Effector memory CD8-positive, alpha-beta T cell (primary cell): ENCODE data around the gene UBXN11.
"Not testable (repeated sequence)": the region's sequence is repeated elsewhere in the genome, so short reads cannot be mapped to it uniquely, and the experiment has no call there.

Experiments
- ATAC-seq: fragments of 150-1000 bp; cut with Tn5 transposase; replicated peaks from 2 replicates; pipeline ENCODE4 v1.10.0; 2021; ENCODE audit warnings: mild to moderate bottlenecking, moderate library complexity
- DNase-seq, 3 experiments: peaks; one replicate each; pipeline ENCODE4 v3.0.0; 2021
- H3K27ac Mint-ChIP-seq, 2 donors: one replicate each; pipeline ENCODE4 v1.8.0; 2022; ENCODE audit warnings: mild to moderate bottlenecking in 2 of 2, mixed read lengths in 2 of 2, moderate library complexity in 2 of 2
- H3K27me3 Mint-ChIP-seq, 2 donors: one replicate each; pipeline ENCODE4 v1.8.0; 2022; ENCODE audit warnings: mixed read lengths in 2 of 2
- H3K36me3 Mint-ChIP-seq: one replicate; pipeline ENCODE4 v1.8.0; 2022; ENCODE audit warnings: mild to moderate bottlenecking, moderate library complexity, mixed read lengths; ENCODE audit not compliant: insufficient read depth
- H3K4me1 Mint-ChIP-seq, 2 donors: one replicate each; pipeline ENCODE4 v1.8.0; 2022; ENCODE audit warnings: low read depth in 2 of 2, mixed read lengths in 2 of 2
- H3K4me3 Mint-ChIP-seq, 2 donors: one replicate each; pipeline ENCODE4 v1.8.0; 2022; ENCODE audit warnings: mild to moderate bottlenecking in 2 of 2, mixed read lengths in 2 of 2, moderate library complexity in 2 of 2
- H3K9me3 Mint-ChIP-seq, 2 donors: one replicate each; pipeline ENCODE4 v1.8.0; 2022; ENCODE audit warnings: mixed read lengths in 2 of 2

UBXN11 gene

DNA sequence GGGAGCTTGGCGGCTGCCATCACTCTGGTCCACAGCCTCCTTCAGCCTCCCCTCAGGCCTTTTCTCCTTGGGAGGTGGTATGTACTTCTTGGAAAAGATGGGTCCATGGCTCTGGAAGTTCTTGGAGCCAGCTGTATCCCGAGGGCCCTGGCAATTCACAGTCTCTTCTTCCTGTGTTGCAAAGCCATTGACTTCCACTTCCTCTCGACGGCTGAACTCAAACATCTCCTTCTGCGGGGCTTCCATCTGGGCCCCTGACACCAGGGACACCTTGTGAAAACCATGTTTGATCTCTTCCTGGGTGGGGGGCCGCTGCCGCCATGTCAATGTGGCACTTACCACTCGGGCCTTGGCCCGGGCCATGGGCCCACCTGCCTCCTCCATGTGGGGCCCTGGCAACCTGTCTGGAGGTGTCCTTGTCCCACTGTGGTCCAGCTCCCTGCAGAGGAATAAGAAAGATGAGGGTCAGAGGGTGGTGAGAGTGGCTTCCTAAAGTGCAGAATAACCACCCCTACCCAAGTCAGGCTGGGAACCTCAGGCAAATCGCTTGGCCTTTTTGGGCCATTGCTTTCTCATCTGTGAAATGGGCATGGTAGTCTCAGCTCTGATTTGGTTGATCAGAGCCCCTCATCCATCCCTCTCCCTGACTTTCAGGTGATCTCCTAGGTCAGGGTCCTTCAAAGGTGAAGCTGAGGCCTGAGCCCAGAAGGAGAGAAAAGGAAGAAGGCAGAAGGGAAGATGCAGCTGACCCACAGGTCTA is 40.0 kb upstream of the UBXN11 start:
- no peak overlapping the region for H3K27ac Mint-ChIP-seq
- H3K4me1 Mint-ChIP-seq: peaks cover 0 to 2% of the 10 kb centered on the region in 2 donors
- ATAC-seq: no peak
- DNase-seq: no peak
- H3K27me3 Mint-ChIP-seq: no peaks in the 10 kb centered on the region
- H3K4me3 Mint-ChIP-seq: no peak overlapping the region
- no peaks in the 10 kb centered on the region for H3K9me3 Mint-ChIP-seq
- H3K36me3 Mint-ChIP-seq: peaks cover 3% of the 10 kb centered on the region

DNA sequence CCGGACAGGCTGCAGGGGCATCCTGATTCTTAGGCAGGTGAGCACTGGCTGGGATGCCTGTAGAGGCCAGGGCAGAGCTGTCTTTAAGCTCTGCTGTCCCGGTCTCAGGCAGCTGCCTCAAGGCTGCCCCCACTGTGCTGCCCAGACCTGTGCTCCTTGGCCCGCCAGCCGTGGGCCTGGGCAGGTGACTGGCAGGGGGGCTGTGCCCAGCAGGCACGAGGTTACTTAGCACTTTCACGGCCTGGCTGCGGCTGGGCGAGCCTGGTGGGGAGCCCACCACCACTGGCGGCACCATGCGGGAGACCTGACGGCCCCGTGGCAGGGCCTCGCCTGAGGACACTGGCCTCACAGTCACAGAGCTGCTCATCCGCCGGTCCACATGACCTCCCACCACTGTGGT is 39.3 kb upstream of the UBXN11 start:
- Mint-ChIP-seq H3K27ac (no peak overlapping the region), H3K4me1 (peaks cover 0 to 2% of the 10 kb centered on the region in 2 donors), H3K27me3 (no peaks in the 10 kb centered on the region), H3K9me3 (no peaks in the 10 kb centered on the region), H3K4me3 (no peak overlapping the region), H3K36me3 (peaks cover 3% of the 10 kb centered on the region)
- no peak for ATAC-seq
- DNase-seq: no peak

DNA sequence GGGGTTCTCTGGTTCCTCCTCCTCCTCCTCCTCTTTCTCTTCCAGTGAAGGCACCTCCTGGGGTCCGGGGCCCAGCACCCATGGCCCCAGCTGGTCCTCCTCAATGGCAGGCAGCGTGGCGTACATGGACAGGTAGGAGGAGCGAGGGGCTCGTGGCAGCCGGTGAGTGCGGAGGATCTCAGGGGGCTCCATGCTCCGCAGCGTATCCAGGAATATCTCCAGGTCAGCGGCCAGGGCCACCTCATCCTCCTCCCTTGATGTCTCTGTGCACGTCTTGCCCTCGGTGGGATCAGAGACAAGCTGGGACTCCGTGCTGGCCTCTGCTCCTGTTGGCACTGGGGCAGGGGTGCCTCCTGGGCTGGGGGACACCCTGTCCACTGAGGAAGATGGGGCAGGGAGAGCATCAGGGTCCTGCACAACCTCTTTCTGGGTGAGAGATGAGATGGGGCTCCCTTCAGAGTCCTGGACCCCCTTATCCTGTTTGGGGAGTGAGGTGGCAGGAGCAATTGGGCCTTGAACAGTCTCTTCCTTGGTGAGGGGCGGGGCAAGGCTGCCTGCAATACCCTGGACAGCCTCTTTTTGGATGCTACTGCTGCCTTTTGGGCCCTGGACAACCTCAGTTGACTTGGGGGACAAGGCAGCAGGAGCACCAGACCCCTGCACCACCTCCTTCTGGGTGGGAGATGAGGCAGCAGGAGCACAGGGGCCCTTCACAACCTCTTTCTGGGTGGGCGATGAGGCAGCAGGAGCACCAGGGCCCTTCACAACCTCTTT is 37.9 kb upstream of the UBXN11 start:
- Mint-ChIP-seq H3K4me3 (no peak overlapping the region), H3K9me3 (no peaks in the 10 kb centered on the region), H3K4me1 (peaks cover 0 to 2% of the 10 kb centered on the region in 2 donors), H3K27me3 (no peaks in the 10 kb centered on the region), H3K27ac (no peak overlapping the region), H3K36me3 (peaks cover under 1% of the 10 kb centered on the region)
- ATAC-seq (no peak), DNase-seq (no peak)

DNA sequence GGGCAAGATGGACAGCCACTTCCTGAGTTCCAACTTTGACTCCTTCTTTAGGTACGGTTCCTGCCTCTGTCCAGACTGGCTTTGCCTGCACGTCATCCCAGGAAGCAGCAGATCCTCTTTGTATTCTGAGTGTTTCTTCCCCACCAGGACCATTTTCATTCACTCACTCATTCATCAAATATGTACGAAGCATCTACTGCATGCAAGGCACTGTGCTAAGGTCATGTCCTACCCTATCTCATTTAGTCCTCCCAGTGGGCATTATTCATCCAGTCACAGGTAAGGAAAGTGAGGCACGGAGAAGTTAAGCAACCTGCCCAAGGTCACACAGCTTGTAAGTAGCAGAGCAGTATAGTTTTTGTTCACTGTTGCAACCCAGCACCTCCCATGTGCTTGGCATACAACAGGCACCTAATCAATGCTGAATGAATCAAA is 33.6 kb upstream of the UBXN11 start:
- Mint-ChIP-seq H3K4me1 (peaks cover 7 to 8% of the 10 kb centered on the region in 2 donors), H3K9me3 (no peaks in the 10 kb centered on the region), H3K27me3 (no peaks in the 10 kb centered on the region), H3K36me3 (no peaks in the 10 kb centered on the region), H3K27ac (no peak overlapping the region), H3K4me3 (no peak overlapping the region)
- no peak for DNase-seq
- no peak for ATAC-seq

DNA sequence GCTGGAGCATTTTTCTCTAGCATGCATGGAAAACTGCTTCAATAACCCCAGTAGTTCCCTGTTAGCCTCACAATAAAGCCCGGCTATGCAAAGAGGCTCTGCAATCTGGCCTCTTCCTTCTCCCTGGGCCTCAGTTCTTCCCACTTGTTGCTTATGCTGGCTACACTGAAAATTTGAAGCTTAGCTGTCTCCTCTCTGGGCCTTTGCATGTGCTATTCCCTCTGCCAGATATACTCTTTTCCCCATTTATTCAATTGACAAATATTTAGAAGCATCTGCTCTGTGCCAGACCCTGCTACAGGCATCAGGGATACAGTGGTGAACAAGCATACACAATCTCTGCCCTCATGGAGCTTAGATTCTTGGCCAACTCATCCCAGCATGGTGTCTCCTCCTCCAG is 32.2 kb upstream of the UBXN11 start:
- H3K4me3 Mint-ChIP-seq: no peak overlapping the region
- H3K27ac Mint-ChIP-seq: peak overlapping the region in 1 of 2 donors; percentile 32

DNA sequence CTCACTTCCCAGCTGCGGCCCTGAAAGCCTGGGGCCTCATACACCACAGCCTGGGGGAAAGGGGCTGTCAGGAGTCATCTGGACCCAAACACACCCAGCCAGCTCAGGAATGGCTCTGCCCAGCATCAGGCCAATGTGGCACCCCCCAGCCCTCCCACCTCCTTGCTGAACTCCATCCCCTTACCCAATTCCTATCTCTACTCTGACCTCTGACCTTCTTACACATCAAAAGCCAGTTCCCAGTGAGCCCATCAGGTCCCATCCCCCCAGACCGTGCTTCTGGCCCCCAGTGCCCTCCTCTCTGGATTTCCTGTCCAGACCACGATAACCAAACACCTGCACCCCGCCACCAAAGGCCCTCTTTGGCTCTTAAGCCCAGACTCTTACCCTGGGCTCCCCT is 31.2 kb upstream of the UBXN11 start:
- ATAC-seq (no peak), DNase-seq (no peak)
- Mint-ChIP-seq H3K27ac (peak overlapping the region in 1 of 2 donors; percentile 77), H3K36me3 (no peaks in the 10 kb centered on the region), H3K27me3 (no peaks in the 10 kb centered on the region), H3K4me1 (peaks cover 7 to 8% of the 10 kb centered on the region in 2 donors), H3K9me3 (no peaks in the 10 kb centered on the region), H3K4me3 (peak overlapping the region; percentile 15 to 93)

More for the DNA sequence above, 32.2 kb upstream of the UBXN11 start:
- no peaks in the 10 kb centered on the region for H3K36me3 Mint-ChIP-seq
- H3K27me3 Mint-ChIP-seq: no peaks in the 10 kb centered on the region
- DNase-seq (no peak), ATAC-seq (no peak)
- peaks cover 7 to 8% of the 10 kb centered on the region in 2 donors for H3K4me1 Mint-ChIP-seq
- no peaks in the 10 kb centered on the region for H3K9me3 Mint-ChIP-seq

DNA sequence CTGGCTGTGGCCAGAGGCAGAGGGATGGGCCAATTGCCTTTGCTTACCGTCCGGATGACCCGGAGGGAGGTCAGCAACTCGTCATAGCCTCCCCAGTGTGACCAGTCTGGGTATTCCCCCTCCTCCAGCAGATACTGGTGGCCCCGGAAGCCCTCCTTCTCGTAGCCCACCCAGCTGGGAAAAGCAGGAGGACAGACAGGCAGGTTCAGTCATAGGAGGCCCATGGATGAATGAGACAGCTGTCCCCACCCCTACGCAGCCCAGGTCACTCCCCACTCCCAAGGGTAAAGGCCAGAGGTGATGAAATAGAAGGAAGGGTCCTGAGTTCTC is 30.7 kb upstream of the UBXN11 start:
- DNase-seq: no peak
- no peaks in the 10 kb centered on the region for H3K36me3 Mint-ChIP-seq
- ATAC-seq: no peak
- no peaks in the 10 kb centered on the region for H3K27me3 Mint-ChIP-seq
- H3K4me3 Mint-ChIP-seq: peak overlapping the region; percentile 88 to 93
- H3K4me1 Mint-ChIP-seq: peaks cover 7 to 8% of the 10 kb centered on the region in 2 donors
- peak overlapping the region in 1 of 2 donors; percentile 77 for H3K27ac Mint-ChIP-seq
- no peaks in the 10 kb centered on the region for H3K9me3 Mint-ChIP-seq

DNA sequence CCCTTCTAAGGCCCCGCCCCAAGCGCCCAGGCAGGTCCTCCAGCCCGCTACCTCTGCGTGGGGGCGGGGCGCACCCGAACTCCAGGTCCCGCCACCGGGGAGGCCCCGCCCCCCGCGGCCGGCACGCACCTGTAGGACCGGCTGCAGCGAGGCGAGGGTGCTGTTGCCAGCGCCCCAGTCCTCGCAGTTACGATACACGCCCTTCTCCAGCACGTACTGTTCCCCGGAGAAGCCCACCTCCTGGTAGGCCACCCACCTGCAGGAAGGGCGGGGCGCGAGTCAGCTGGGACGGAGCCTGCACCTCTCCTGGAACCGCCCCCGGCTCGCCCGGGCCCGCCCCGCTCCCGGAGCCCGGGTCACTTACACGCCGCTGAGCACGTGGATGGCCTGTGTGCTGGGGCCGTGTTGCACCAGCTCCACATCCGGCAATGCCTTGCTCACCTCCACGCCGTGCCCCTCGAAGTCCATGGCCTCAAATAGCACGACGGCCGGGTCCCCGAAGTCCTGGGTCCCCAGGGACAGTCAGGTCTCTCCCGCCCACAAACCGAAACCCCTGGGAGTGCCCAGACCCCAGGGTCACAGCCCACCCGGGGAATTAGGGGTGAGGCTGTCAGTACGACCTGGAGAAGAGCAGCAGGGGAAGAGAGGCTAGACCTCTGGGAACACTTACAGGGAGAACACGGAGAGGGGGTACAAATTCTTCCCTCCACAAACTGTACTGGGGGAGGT is 30.2 kb upstream of the UBXN11 start:
- Mint-ChIP-seq H3K27ac (peak overlapping the region; percentile 41 to 81), H3K9me3 (no peaks in the 10 kb centered on the region), H3K36me3 (no peaks in the 10 kb centered on the region), H3K4me1 (peaks cover 7 to 8% of the 10 kb centered on the region in 2 donors), H3K27me3 (no peaks in the 10 kb centered on the region), H3K4me3 (peak overlapping the region; percentile 88 to 93)
- DNase-seq (peak; percentile 66 to 73 (median 67)), ATAC-seq (peak; percentile 86)

DNA sequence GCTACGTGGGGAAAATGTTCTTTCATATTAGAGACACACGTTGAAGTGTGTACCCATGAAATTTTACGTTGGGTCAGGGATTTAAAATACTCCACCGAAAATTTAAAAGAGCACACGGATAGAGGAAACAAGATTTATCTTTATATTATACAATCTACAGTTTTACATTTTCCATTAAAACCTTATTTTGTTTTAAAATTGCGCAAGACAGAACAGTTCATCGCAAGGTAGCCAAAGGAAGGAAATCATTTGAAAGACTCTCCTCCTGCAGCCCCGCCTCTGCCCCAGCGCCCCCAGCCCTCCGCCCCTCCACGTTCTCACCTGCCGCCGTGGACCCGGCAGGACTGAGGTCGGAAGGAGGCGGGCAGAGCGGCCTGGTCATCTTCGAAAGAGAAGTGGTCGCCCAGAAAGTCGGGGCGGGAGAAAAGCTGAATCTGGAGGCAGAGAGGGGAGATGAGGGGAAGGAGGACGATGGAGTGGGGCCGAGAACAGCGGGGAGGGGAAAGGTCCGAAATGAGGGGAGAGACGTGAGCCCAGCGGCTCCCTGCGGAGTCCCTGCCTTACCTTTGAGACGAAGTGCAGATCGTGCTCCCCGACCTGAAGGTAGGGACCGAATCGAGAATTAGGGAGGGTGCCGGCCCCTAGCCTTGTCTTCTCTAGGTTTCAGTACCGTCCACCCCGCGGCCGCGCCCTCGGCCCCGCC is 29.5 kb upstream of the UBXN11 start:
- Mint-ChIP-seq H3K27ac (peak overlapping the region; percentile 41 to 81), H3K36me3 (no peaks in the 10 kb centered on the region), H3K4me1 (peaks cover 7 to 8% of the 10 kb centered on the region in 2 donors), H3K27me3 (no peaks in the 10 kb centered on the region), H3K9me3 (no peaks in the 10 kb centered on the region), H3K4me3 (peak overlapping the region; percentile 88 to 93)
- DNase-seq: no peak
- peak; percentile 17 for ATAC-seq

DNA sequence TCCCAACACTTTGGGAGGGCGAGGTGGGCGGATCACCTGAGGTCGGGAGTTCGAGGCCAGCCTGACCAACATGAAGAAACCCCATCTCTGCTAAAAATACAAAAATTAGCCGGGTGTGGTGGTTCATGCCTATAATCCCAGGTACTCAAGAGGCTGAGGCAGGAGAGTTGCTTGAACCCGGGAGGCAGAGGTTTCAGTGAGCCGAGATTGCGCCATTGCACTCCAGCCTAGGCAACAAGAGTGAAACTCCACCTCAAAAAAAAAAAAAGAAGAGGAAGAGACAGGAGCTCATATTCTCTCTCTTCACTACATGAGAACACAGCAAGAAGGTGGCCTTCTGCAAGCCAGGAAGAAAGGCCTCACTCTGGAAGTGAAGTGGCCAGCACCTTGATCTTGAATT is 26.9 kb upstream of the UBXN11 start:
- ATAC-seq, H3K27me3 Mint-ChIP-seq, H3K27ac Mint-ChIP-seq, H3K9me3 Mint-ChIP-seq, H3K36me3 Mint-ChIP-seq, DNase-seq, H3K4me3 Mint-ChIP-seq, H3K4me1 Mint-ChIP-seq: not testable (repeated sequence)

DNA sequence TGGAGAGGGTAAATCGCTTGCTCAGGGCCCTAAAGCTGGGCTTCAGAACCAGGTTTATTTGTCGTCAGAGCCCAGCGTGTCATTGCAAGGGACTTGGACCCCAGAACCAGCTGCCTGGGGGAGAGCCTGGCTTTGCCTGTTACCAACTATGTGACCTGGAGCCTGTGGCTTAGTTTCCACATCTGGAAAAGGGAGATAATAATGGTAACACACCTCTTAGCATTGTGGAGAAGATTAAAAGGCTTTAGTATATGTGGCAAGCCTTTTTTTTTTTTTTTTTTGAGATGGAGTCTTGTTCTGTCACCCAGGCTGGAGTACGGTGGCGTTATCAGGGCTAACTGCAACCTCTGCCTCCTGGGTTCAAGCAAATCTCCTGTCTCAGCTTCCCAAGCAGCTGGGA is 23.8 kb upstream of the UBXN11 start:
- Mint-ChIP-seq H3K36me3 (no peaks in the 10 kb centered on the region), H3K27ac (no peak overlapping the region), H3K4me3 (no peak overlapping the region), H3K4me1 (no peaks in the 10 kb centered on the region), H3K9me3 (no peaks in the 10 kb centered on the region), H3K27me3 (no peaks in the 10 kb centered on the region)
- DNase-seq: no peak
- ATAC-seq: no peak

DNA sequence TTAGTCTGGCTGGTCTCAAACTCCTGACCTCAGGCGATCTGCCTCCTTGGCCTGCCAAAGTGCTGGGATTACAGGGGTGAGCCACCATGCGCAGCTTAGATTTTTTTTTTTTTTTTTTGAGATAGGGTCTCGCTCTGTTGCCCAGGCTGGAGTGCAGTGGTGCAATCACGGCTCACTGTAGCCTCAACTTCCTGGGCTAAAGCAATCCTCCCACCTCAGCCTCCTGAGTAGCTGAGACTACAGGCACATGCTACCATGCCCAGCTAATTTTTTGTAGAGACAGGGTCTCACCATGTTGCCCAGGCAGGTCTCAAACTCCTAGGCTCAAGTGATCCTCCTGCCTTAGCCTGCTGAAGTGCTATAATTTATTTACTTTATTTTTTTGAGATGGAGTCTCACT is 22.9 kb upstream of the UBXN11 start:
- not testable (repeated sequence) for H3K4me1 Mint-ChIP-seq, H3K27ac Mint-ChIP-seq, ATAC-seq, DNase-seq, H3K36me3 Mint-ChIP-seq, H3K9me3 Mint-ChIP-seq, H3K4me3 Mint-ChIP-seq, H3K27me3 Mint-ChIP-seq

DNA sequence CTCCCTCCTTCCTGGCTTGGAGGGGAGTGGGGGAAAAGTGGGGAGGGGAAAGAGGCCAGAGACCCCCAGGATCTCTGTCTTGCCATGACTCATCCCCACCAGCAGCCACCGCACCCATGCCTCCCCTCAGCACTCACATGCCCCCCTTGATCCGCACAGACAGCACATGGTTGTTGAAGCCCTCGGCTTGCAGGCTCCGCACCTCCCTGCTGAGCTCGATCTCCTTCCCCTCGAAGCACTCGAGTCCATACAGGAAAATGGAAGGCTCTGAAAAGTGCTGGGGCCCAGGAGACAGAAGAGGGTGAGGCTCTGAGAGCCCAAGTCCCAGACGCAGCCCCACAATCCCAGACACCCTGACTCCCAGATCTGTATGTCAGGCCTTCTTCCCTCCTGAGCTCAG is 22.2 kb upstream of the UBXN11 start:
- Mint-ChIP-seq H3K27me3 (no peaks in the 10 kb centered on the region), H3K27ac (no peak overlapping the region), H3K36me3 (peaks cover 6% of the 10 kb centered on the region), H3K9me3 (no peaks in the 10 kb centered on the region), H3K4me1 (peaks cover 0 to 1% of the 10 kb centered on the region in 2 donors), H3K4me3 (no peak overlapping the region)
- DNase-seq (no peak), ATAC-seq (no peak)
